Fibroblast of upper back skin (primary cell): ENCODE data around the gene BST1.
A peak's percentile ranks its signal among the peaks of the same experiment; 100 is the strongest.

ENCODE experiments used
- DNase-seq: peaks from one replicate; pipeline ENCODE4 v3.0.0-alpha.2; 2013

The BST1 gene

GRCh38 chr4:15702941-15703403 lies at the start of gene BST1:
Gene BST1 (plus strand): TSS chr4:15703065. CDS start chr4:15703145, 80 bp downstream.
- DNase-seq, result peak; percentile 61

- DNase-seq, result no peak
Measured at GRCh38 chr4:15653420-15653819, 49.4 kb upstream of the BST1 start.

- DNase-seq, result peak; percentile 58
Measured at GRCh38 chr4:15653864-15654592, 48.8 kb upstream of the BST1 start.

GRCh38 chr4:15654593-15655222 lies 48.2 kb upstream of the BST1 start:
- DNase-seq, result peak; percentile 28

GRCh38 chr4:15655223-15656037 lies 47.4 kb upstream of the BST1 start, which contains the start of gene FBXL5:
Gene FBXL5 (minus strand): TSS chr4:15655357. CDS start chr4:15655287, 70 bp downstream.
- DNase-seq, result peak; percentile 83

GRCh38 chr4:15656038-15656470 lies 46.8 kb upstream of the BST1 start:
- DNase-seq, result peak; percentile 31

GRCh38 chr4:15657366-15657765 lies 45.5 kb upstream of the BST1 start:
- DNase-seq, result peak; percentile 29

DNA sequence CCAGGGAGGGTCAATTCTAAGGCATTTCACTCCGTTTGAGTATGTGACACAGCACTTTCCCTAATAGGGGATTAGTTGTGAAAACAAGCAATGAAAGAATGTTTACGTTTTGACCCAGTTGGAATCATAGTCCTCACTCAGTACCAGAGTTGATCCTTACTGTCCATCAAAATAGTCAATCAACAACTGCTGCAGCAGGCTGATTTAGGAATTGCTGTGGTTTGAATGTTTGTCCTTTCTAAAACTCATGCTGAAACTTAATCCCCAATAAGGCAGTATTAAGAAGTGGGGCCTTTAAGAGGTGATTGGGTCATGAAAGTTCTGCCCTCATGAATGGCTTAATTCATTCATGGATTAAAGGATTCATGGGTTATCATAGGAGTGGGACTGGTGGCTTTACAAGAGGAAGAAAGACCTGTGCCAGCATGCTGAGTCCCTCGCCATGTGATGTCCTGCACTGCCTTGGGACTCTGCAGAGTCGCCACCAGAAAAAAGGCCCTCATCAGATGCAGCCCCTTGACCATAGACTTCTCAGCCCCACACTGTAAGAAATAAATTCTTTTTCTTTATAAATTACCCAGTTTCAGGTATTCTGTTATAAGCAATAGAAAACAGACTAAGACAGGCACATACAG lies 44.6 kb upstream of the BST1 start:
- no peak for DNase-seq

- no peak for DNase-seq
Measured at GRCh38 chr4:15658781-15659180, 44.1 kb upstream of the BST1 start.

GRCh38 chr4:15659768-15660570 lies 42.9 kb upstream of the BST1 start:
- peak; percentile 67 for DNase-seq

- DNase-seq, result no peak
Measured at GRCh38 chr4:15665753-15666365, 37.0 kb upstream of the BST1 start.

GRCh38 chr4:15667006-15667405 lies 35.9 kb upstream of the BST1 start:
- DNase-seq, result no peak

DNA sequence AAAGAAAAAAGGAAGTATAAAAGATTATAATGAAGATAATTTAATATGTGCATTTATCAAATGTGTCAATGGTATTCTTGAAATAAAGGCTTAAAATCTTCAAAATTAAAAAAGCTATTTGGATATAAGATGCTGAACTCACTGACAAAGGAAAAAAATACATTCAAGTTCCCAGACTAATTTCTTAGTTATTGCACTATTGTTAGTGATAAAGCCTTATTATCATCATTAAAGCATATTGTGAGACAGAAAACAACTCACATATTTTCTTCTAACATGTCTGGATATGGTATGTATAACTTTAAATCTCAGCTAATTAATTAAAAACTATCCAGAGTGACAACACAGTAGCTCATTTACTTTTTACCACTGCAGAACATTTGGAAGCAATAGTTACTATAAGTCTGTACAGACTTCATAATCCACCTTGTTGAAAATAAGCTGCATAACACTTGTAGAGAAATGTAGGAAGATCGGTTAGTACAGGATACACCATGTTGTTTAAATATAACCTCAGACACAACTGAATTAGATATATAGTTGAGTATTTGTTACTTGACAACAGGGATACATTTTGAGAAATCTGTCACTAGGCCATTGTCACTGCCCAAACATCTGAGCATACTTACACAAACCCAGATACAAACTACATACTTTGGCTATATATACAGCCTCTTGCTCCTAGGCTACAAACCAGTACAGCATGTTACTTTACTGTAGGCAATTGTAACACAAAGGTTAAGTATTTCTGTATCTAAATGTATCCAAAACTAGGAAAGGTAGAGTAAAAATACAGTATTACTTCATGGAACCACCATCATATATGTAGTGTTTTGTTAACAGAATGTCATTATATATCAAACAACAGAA lies 34.1 kb upstream of the BST1 start:
- no peak for DNase-seq

- no peak for DNase-seq
Measured at GRCh38 chr4:15670576-15670975, 32.3 kb upstream of the BST1 start.

GRCh38 chr4:15672101-15672500 lies 30.8 kb upstream of the BST1 start:
- no peak for DNase-seq

- DNase-seq, result no peak
Measured at GRCh38 chr4:15673337-15673736, 29.5 kb upstream of the BST1 start.

DNA sequence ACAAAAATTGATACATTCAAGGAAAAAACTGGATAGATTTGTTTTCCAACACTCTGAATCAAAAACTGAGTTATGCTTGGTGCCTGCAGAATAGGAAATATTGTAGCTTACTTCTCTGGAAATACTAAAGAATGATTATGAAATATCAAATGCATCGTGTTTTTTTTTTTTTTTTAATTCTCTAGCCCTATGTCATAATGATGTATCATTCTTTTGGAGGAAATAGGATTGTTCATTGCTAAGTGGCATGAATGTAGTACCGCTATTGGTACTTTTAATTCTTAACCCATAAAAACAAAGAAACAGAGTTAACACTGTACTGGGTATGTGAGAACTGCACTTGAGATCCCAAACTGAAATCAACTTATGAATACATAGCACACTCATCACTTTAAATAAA lies 28.8 kb upstream of the BST1 start:
- no peak for DNase-seq

DNA sequence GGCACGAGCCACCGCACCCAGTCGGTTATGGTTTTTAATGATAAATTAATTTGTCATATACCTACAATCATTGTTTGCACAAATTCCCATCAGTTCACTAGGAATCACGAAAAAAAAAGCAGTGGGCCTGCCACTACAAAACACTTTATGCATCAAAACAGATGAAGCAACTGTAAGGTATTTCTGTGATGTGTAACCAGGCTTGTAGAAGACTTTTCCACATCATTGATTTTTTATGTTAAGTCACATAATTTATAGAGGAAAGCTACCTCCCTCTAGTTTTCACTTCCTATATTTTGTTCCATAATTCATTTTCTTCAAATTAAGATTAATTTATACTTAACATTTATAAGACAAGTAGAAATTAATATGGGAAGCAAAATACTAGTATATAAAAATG lies 27.9 kb upstream of the BST1 start:
- no peak for DNase-seq

- no peak for DNase-seq
Measured at GRCh38 chr4:15675356-15675755, 27.5 kb upstream of the BST1 start.

- no peak for DNase-seq
Measured at GRCh38 chr4:15676039-15676438, 26.8 kb upstream of the BST1 start.

- DNase-seq, result no peak
Measured at GRCh38 chr4:15676899-15677298, 26.0 kb upstream of the BST1 start.
